Measurements from ENCODE around the gene SLC39A7.

SLC39A7 gene

GRCh38 chr6:33248643-33248931, 47.9 kb downstream of the SLC39A7 start:
- no peak overlapping the region for H2BK15ac ChIP-seq (ENCODE audit: low read depth, poor library complexity, severe bottlenecking)
- peak overlapping the region; percentile 95 for H3K4me2 ChIP-seq (ENCODE audit: low read length, poor library complexity, severe bottlenecking)
- H3K36me3 ChIP-seq (ENCODE audit: control insufficient read depth in 1 of 2, insufficient read depth in 2 of 2, low read depth in 1 of 2, low read length in 2 of 2): peaks cover 9 to 14% of the 10 kb centered on the region in 2 experiments
- H4K8ac ChIP-seq (ENCODE audit: low read length): peak overlapping the region; percentile 71
- H3K27ac ChIP-seq (ENCODE audit: low read length, poor library complexity, severe bottlenecking): peak overlapping the region; percentile 66
- H2AFZ ChIP-seq (ENCODE audit: low read depth, low read length): peak overlapping the region; percentile 73
- peak overlapping the region; percentile 27 to 87 for H3K4ac ChIP-seq (ENCODE audit: low read depth in 1 of 2, low read length in 2 of 2)
- H3K9ac ChIP-seq (ENCODE audit: low read length): peak overlapping the region; percentile 88
- no peaks in the 10 kb centered on the region for H3K9me3 ChIP-seq (ENCODE audit: control insufficient read depth, low read length)
- H2AK5ac ChIP-seq (ENCODE audit: low read length, severe bottlenecking): no peak overlapping the region
- H2BK120ac ChIP-seq (ENCODE audit: low read depth, low read length): peak overlapping the region; percentile 74
- H3K27me3 ChIP-seq (ENCODE audit: control insufficient read depth in 1 of 2, insufficient read depth in 1 of 2, low read length in 2 of 2): peaks cover 0 to under 1% of the 10 kb centered on the region in 2 experiments
- peaks cover 14% of the 10 kb centered on the region for H3K4me1 ChIP-seq (ENCODE audit: control insufficient read depth, insufficient read depth, low read depth, low read length)
- WGBS: 7% methylated on average over 17 of the region's 18 CpGs
- peak overlapping the region; percentile 14 for H4K91ac ChIP-seq (ENCODE audit: low read length)
- H2BK5ac ChIP-seq (ENCODE audit: low read depth, low read length, poor library complexity, severe bottlenecking): no peak overlapping the region
- H3K18ac ChIP-seq (ENCODE audit: low read depth in 1 of 2, low read length in 2 of 2): peak overlapping the region; percentile 79 to 93
- H3K79me1 ChIP-seq (replicated peaks; ENCODE audit: low read length, poor library complexity, severe bottlenecking): peaks cover 12% of the 10 kb centered on the region
- peak overlapping the region; percentile 61 to 72 for H3K4me3 ChIP-seq (ENCODE audit: insufficient read depth in 1 of 2, low read depth in 1 of 2, low read length in 2 of 2)
- H3K23ac ChIP-seq (ENCODE audit: low read length in 2 of 2): peak overlapping the region in 1 of 2 experiments; percentile 75
- peak; percentile 80 for DNase-seq
- H2BK12ac ChIP-seq (ENCODE audit: low read length in 2 of 2): peak overlapping the region; percentile 33 to 68
- H3K14ac ChIP-seq (ENCODE audit: low read length in 2 of 2): peak overlapping the region in 1 of 2 experiments; percentile 31

GRCh38 chr6:33248932-33249731, 48.5 kb downstream of the SLC39A7 start:
- H3K23ac ChIP-seq (ENCODE audit: low read length in 2 of 2): peak overlapping the region in 1 of 2 experiments; percentile 75
- H2AFZ ChIP-seq (ENCODE audit: low read depth, low read length): peak overlapping the region; percentile 79
- H3K9ac ChIP-seq (ENCODE audit: low read length): peak overlapping the region; percentile 97
- peak overlapping the region; percentile 100 for H4K8ac ChIP-seq (ENCODE audit: low read length)
- H3K27me3 ChIP-seq (ENCODE audit: control insufficient read depth in 1 of 2, insufficient read depth in 1 of 2, low read length in 2 of 2): no peaks in the 10 kb centered on the region
- peak overlapping the region; percentile 74 for H2BK120ac ChIP-seq (ENCODE audit: low read depth, low read length)
- H4K91ac ChIP-seq (ENCODE audit: low read length): peak overlapping the region; percentile 96
- peak overlapping the region; percentile 87 for H2BK15ac ChIP-seq (ENCODE audit: low read depth, poor library complexity, severe bottlenecking)
- peak overlapping the region in 1 of 2 experiments; percentile 94 for H3K14ac ChIP-seq (ENCODE audit: low read length in 2 of 2)
- peaks cover 14% of the 10 kb centered on the region for H3K4me1 ChIP-seq (ENCODE audit: control insufficient read depth, insufficient read depth, low read depth, low read length)
- peak overlapping the region; percentile 67 to 89 for H3K4me3 ChIP-seq (ENCODE audit: insufficient read depth in 1 of 2, low read depth in 1 of 2, low read length in 2 of 2)
- peak; percentile 100 for DNase-seq
- H3K4ac ChIP-seq (ENCODE audit: low read depth in 1 of 2, low read length in 2 of 2): peak overlapping the region; percentile 49 to 87
- H3K27ac ChIP-seq (ENCODE audit: low read length, poor library complexity, severe bottlenecking): peak overlapping the region; percentile 97
- peak overlapping the region; percentile 93 to 96 for H3K18ac ChIP-seq (ENCODE audit: low read depth in 1 of 2, low read length in 2 of 2)
- peak overlapping the region; percentile 61 to 68 for H2BK12ac ChIP-seq (ENCODE audit: low read length in 2 of 2)
- H3K79me1 ChIP-seq (replicated peaks; ENCODE audit: low read length, poor library complexity, severe bottlenecking): peaks cover 12% of the 10 kb centered on the region
- no peak overlapping the region for H2BK5ac ChIP-seq (ENCODE audit: low read depth, low read length, poor library complexity, severe bottlenecking)
- peak overlapping the region; percentile 31 for H2AK5ac ChIP-seq (ENCODE audit: low read length, severe bottlenecking)
- peaks cover 9 to 14% of the 10 kb centered on the region in 2 experiments for H3K36me3 ChIP-seq (ENCODE audit: control insufficient read depth in 1 of 2, insufficient read depth in 2 of 2, low read depth in 1 of 2, low read length in 2 of 2)
- peak overlapping the region; percentile 95 for H3K4me2 ChIP-seq (ENCODE audit: low read length, poor library complexity, severe bottlenecking)
- under 1% methylated on average over 57 of the region's 58 CpGs for WGBS
- H3K9me3 ChIP-seq (ENCODE audit: control insufficient read depth, low read length): no peaks in the 10 kb centered on the region

- H3K27me3 ChIP-seq (ENCODE audit: control insufficient read depth in 1 of 2, insufficient read depth in 1 of 2, low read length in 2 of 2): no peaks in the 10 kb centered on the region
- H3K14ac ChIP-seq (ENCODE audit: low read length in 2 of 2): peak overlapping the region in 1 of 2 experiments; percentile 94
- H3K4me2 ChIP-seq (ENCODE audit: low read length, poor library complexity, severe bottlenecking): peak overlapping the region; percentile 95
- H3K4me1 ChIP-seq (ENCODE audit: control insufficient read depth, insufficient read depth, low read depth, low read length): peaks cover 14% of the 10 kb centered on the region
- peak overlapping the region; percentile 97 for H3K27ac ChIP-seq (ENCODE audit: low read length, poor library complexity, severe bottlenecking)
- H2BK12ac ChIP-seq (ENCODE audit: low read length in 2 of 2): peak overlapping the region; percentile 61 to 70
- H2BK5ac ChIP-seq (ENCODE audit: low read depth, low read length, poor library complexity, severe bottlenecking): no peak overlapping the region
- H4K91ac ChIP-seq (ENCODE audit: low read length): peak overlapping the region; percentile 96
- WGBS: 18% methylated on average over 15 of the region's 15 CpGs
- peaks cover 12% of the 10 kb centered on the region for H3K79me1 ChIP-seq (replicated peaks; ENCODE audit: low read length, poor library complexity, severe bottlenecking)
- H4K8ac ChIP-seq (ENCODE audit: low read length): peak overlapping the region; percentile 100
- peak overlapping the region; percentile 50 for H2BK120ac ChIP-seq (ENCODE audit: low read depth, low read length)
- H3K9ac ChIP-seq (ENCODE audit: low read length): peak overlapping the region; percentile 97
- peak overlapping the region; percentile 67 to 89 for H3K4me3 ChIP-seq (ENCODE audit: insufficient read depth in 1 of 2, low read depth in 1 of 2, low read length in 2 of 2)
- peak overlapping the region; percentile 49 to 56 for H3K4ac ChIP-seq (ENCODE audit: low read depth in 1 of 2, low read length in 2 of 2)
- peaks cover 9 to 20% of the 10 kb centered on the region in 2 experiments for H3K36me3 ChIP-seq (ENCODE audit: control insufficient read depth in 1 of 2, insufficient read depth in 2 of 2, low read depth in 1 of 2, low read length in 2 of 2)
- peak overlapping the region; percentile 79 for H2AFZ ChIP-seq (ENCODE audit: low read depth, low read length)
- no peaks in the 10 kb centered on the region for H3K9me3 ChIP-seq (ENCODE audit: control insufficient read depth, low read length)
- H2BK15ac ChIP-seq (ENCODE audit: low read depth, poor library complexity, severe bottlenecking): peak overlapping the region; percentile 87
- H2AK5ac ChIP-seq (ENCODE audit: low read length, severe bottlenecking): peak overlapping the region; percentile 54
- DNase-seq: peak; percentile 80
- H3K18ac ChIP-seq (ENCODE audit: low read depth in 1 of 2, low read length in 2 of 2): peak overlapping the region; percentile 93 to 96
- peak overlapping the region in 1 of 2 experiments; percentile 60 for H3K23ac ChIP-seq (ENCODE audit: low read length in 2 of 2)
Measured at GRCh38 chr6:33249732-33250630, 49.3 kb downstream of the SLC39A7 start.
